Measurements from ENCODE around the gene BMERB1.
"Not testable (repeated sequence)": the region's sequence is repeated elsewhere in the genome, so short reads cannot be mapped to it uniquely, and the experiment has no call there.

BMERB1 gene

GRCh38 chr16:15426796-15427195 lies 7.6 kb upstream of the BMERB1 start:
- DNase-seq: no peak

DNA sequence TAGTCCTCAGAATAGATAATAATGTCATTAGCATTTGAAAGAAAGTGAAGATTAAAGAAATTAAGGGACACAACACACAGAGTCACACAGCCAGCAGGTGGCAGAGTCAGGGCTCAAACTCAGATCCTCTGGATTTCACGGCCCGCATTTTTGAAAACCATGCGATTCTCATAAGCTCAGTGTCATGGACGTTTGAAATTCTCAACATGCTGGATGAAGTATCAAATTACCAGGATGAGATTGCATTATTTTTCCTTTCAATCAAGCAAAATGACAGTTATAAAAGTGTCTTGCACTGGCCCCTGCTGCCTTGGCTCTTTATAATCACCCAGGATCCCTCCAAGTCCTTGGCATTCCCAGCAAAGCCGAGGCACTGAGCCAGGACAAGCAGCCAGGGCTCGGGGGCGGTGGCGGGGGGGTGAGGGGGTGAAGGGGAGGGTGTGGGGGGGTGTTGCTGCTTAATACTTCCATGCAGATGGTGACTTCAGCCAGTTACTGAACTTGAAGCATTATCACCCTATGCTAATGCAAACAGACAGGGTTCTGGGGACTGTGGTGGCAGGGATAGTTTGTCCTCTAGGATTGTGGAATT lies 6.6 kb upstream of the BMERB1 start:
- DNase-seq: peak; percentile 84

DNA sequence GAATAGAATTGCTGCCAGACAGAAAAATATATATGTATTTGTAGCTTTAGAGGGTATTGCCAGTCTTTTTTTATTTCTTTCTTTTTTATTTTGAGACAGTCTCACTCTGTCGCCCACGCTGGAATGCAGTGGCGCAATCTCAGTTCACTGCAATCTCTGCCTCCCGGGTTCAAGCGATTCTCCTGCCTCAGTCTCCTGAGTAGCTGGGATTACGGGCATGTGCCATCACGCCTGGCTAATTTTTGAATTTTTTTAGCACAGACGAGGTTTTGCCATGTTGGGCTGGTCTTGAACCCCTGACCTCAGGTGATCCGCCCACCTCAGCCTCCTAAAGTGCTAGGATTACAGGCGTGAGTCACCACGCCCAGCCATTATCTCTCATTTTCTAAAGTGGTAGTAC lies 3.5 kb upstream of the BMERB1 start:
- not testable (repeated sequence) for DNase-seq

DNA sequence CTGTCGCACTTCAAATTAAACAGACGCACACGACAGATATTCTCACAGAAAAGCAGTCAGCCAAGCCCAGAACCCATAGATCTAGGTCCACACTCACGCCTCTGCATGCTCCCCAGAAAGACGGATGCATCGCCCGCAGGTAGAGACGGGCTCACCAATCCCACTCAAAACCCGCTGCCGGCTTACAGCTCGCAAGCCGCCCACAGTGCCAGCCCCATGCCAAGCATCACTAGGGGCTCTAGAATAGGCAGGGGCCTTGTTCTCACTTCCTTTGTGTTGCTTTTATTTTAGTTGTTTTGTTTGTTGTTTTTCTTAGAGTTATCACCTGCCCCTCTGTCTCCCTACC lies 336 bp upstream of the BMERB1 start:
- DNase-seq: no peak

DNA sequence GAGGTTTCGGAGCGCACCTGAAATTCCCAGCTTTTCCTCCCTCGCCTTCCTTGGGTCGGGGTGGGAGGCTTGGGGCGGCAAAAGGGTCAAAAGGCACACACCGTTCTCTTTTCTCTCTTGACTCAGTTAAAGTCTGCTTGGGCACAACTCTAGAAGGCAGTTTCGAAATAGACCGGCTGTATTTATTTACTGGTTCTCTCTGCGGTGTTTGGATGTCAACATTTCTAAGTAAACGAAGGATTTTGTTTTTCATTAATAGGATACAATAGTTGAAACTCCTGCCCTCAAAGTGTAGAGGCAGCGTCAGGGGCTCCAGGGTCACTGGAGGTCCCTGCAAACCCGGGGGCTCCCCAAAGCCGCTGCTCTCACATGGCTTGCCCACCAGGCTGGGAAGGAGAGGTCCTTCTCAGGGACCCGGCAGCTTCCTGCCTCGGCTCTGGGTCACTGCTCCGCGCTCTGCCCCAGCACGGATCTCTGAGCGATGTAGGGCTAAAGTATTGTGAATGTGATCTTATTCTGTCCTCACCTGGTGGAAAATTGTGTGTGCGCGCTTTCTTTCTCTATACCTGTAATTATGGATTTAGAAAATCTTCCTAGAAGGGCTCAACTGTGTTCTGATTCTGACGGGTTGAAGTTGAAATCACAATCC lies 952 bp downstream of the BMERB1 start:
- peak; percentile 49 for DNase-seq

- DNase-seq: no peak
Observed at GRCh38 chr16:15439102-15439501, 4.7 kb downstream of the BMERB1 start.

- DNase-seq: no peak
Observed at GRCh38 chr16:15439521-15439920, 5.1 kb downstream of the BMERB1 start.

GRCh38 chr16:15440852-15441251 lies 6.5 kb downstream of the BMERB1 start:
- DNase-seq: no peak

GRCh38 chr16:15442140-15442539 lies 7.8 kb downstream of the BMERB1 start:
- not testable (repeated sequence) for DNase-seq

GRCh38 chr16:15443753-15444152 lies 9.4 kb downstream of the BMERB1 start:
- no peak for DNase-seq

GRCh38 chr16:15444264-15444663 lies 9.9 kb downstream of the BMERB1 start:
- DNase-seq: no peak

GRCh38 chr16:15445450-15445849 lies 11.1 kb downstream of the BMERB1 start:
- no peak for DNase-seq

DNA sequence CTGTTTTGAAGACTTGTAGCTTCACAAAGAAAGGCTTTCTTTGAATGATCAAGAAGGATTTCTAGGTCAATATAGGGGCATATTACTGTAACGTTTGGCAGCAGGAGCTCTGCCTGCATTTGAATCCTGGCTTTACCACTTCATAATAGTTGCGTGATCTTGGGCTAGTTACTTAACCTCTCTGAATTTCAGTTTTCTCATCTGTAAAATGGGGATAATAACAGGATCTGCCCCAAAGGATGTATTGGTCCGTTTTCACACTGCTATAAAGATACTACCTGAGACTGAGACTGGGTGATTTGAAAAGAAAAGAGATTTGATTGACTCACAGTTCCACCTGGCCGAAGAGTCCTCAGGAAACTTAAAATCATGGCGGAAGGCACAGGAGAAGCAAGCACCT lies 12.5 kb downstream of the BMERB1 start:
- no peak for DNase-seq

- no peak for DNase-seq
Observed at GRCh38 chr16:15450624-15451023, 16.2 kb downstream of the BMERB1 start.

DNA sequence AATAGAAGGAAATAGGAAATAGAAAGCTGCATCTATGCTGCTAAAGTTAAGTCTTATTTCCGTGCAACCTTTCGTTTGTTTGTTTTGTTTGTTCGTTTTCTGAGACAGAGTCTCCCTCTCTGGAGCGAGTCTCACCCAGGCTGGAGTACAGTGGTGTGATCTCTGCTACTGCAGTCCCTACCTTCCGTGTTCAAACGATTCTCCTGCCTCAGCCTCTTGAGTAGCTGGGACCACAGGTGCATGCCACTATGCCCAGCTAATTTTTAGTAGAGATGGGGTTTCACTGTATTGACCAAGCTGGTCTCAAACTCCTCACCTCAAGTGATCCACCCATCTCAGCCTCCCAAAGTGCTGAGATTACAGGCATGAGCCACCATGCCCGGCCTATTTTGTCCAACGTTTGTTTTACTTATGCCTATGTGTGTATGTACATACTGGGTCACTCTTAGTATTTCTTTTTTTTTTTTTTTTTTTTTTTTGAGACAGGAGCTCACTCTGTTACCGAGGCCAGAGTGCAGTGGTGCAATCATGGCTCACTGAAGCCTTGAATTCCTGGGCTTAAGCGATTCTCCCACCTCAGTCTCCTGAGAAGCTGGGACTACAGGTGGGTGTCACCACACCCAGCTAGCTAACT lies 16.8 kb downstream of the BMERB1 start:
- no peak for DNase-seq

GRCh38 chr16:15452246-15452855 lies 18.0 kb downstream of the BMERB1 start:
- DNase-seq: no peak

GRCh38 chr16:15453296-15453695 lies 18.9 kb downstream of the BMERB1 start:
- DNase-seq: not testable (repeated sequence)

DNA sequence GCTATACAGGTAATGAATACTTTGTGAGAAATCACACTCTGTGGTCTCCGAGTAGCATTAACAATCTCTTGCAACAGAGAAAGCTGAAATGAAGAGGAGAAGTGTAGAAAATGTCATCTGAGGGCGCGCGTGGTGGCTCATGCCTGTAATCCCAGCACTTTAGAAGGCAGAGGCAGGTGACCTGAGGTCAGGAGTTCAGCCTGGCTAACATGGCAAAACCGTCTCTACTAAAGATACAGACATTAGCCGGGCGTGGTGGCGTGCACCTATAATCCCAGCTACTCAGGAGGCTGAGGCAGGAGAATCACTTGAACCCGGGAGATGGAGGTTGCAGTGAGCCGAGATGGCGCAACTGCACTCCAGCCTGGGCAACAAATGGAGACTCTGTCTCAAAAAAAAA lies 20.5 kb downstream of the BMERB1 start:
- not testable (repeated sequence) for DNase-seq

GRCh38 chr16:15457400-15457799 lies 23.0 kb downstream of the BMERB1 start:
- no peak for DNase-seq

- no peak for DNase-seq
Observed at GRCh38 chr16:15457958-15458357, 23.6 kb downstream of the BMERB1 start.

DNA sequence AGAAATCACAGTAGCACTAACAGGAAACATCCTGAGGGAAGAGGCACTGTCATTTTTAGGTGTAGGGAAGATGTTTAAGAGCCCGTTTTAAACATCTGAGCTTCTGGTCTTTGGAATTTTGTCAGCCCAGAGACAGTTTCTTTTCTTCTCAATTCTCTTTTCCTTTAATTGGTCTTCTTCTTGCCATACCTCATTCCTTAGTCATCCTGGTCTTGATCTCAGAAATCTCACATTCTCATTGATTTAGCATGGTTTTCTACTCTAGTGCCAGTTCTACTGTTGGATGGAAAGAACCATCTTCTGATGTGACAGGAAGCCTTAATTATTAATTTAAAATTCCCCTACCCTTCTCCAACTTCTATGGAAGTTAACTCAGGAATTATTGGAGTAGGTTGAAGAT lies 25.4 kb downstream of the BMERB1 start:
- no peak for DNase-seq

- no peak for DNase-seq
Observed at GRCh38 chr16:15460601-15461000, 26.2 kb downstream of the BMERB1 start.

DNA sequence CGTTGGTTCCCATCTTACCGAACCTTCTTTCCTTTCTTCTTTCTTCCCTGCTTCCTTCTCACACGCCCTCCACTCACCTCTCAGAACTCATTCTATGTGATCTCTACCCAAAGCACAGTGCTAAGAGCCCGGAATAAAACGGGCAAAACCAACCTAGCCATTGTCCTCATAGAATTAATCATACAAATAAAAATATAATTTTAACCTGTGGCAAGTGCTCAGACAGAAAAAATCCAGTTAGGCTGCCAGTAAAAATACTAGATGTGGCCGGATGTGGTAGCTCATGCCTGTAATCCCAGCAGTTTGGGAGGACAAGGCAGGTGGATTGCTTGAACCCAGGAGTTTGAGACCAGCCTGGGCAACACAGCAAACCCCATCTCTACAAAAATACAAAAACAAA lies 27.0 kb downstream of the BMERB1 start:
- no peak for DNase-seq

Data from NCI-H510A treated with DMSO at 0.1 percent for 48 hours (cell line).